NK-92 treated with Interleukin-12 subunit alpha and Interleukin-12 subunit beta, amount 100 ng/mL, for 24 hours (cell line): ENCODE results near the gene CRYL1.

Experiments used
- DNase-seq: peaks from one replicate; lab custom pipeline; 2025; lab: John Stamatoyannopoulos, UW

CRYL1 gene

DNA sequence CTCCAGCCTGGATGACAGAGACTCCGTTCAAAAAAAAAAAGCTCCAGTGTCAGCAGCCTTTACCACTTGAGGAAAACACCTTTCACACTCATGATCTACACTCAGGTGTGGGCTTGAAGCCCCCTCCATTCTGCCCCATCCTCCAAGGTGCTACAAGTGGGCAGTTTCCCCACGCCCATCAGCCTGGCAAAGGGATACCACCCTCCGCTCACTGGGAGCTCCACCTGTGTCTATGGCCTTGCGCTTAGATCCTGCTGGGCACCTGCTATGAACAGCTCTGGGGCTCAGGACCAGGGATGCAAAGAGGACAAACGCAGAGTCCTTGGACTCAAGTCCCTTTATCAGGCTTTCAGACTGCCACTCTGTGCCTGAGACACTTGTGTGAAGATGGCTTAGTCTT is 127.8 kb downstream of the CRYL1 start:
- no peak for DNase-seq

GRCh38 chr13:20395061-20395916 is 130.4 kb downstream of the CRYL1 start:
- DNase-seq, result no peak

GRCh38 chr13:20394506-20394905 is 131.2 kb downstream of the CRYL1 start:
- DNase-seq, result no peak

DNA sequence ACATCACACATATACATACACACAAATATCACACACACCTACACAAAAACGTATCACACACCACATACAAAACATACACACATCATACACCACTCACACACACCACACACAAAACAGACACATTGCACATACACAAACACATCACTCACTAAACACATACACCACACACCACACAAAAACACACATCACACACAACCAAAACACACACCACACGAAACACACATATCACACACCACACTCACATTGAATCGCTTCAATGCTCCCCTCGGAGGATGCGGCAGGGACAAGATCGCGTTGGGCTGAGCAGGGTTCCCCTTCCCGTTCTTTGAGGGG is 131.5 kb downstream of the CRYL1 start:
- no peak for DNase-seq

- DNase-seq, result no peak
Observed at GRCh38 chr13:20393273-20394168, 132.1 kb downstream of the CRYL1 start.

GRCh38 chr13:20392530-20392929 is 133.1 kb downstream of the CRYL1 start:
- no peak for DNase-seq

- no peak for DNase-seq
Observed at GRCh38 chr13:20391597-20392452, 133.8 kb downstream of the CRYL1 start.

DNA sequence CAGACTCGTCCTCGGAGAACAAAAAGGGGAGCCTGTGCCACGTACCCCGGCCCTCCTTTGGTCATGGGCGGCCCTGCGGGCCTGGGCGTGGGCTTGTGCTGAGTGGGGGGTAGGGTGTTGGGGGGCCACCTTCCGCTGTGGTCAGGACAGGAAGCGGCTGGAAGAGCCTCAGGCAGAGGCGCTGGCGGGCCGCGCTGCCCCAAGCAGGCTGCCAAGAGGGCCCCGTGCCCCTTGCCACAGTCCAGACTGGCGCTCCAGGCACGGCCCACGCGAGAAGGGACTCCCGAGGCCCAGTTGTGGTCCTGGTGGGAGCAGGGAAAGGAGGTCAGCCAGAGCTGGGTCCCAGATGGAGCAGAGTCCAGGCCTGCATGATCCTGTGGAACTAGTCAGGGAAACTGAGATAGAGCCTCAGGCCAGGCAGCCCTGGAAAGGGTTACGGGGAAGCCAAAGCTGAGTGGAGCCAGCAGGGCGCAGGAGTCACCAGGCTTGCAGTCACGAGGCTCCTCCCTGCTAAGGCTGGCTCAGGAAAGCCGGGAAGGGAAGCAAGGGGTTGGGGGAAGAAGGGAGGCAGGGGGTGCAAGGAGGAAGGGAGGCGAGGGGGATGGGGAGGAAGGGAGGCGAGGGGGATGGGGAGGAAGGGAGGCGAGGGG is 135.0 kb downstream of the CRYL1 start:
- DNase-seq, result no peak

GRCh38 chr13:20389696-20390525 is 135.7 kb downstream of the CRYL1 start:
- DNase-seq, result no peak

GRCh38 chr13:20388184-20388583 is 137.5 kb downstream of the CRYL1 start:
- DNase-seq, result no peak

GRCh38 chr13:20387441-20387971 is 138.2 kb downstream of the CRYL1 start:
- DNase-seq, result no peak

DNA sequence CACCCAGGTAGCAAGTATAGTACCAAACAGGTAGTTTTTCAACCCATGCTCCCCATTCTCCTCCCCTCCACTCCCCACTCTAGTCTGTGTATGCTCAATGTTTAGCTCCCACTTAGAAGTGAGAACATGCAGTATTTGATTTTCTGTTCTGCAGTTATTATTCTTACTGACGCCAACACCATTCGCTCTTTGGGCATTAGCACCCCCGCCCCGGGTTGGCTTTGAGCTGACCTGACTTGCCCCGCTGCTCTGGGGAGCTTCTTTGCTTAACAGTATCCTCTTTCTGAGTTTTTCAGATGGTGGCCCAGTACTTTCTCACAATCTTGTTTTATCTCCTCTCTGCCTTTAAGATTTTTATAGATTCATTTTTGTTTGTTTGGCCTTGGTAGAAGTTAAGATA is 138.7 kb downstream of the CRYL1 start:
- no peak for DNase-seq

GRCh38 chr13:20383058-20383457 is 142.6 kb downstream of the CRYL1 start:
- DNase-seq, result no peak

DNA sequence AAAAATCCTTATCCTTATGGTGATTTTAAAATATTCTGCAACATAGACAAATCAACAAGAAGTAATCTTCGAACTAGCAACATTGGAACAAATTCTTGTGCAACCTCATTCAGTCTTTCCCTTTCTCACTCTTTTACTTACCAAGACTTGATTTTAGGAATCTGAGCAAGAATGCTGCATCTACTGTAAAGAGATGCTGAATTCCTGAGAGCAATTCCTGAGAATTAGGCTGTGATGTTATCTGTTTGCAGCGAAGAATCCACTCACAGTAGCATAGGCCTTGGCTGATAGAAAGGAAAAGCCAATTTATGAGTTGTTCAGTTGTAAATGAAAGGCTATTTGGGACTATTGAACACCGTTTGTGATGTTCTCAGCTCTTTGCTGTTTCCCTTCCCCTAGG is 144.3 kb downstream of the CRYL1 start:
- no peak for DNase-seq

DNA sequence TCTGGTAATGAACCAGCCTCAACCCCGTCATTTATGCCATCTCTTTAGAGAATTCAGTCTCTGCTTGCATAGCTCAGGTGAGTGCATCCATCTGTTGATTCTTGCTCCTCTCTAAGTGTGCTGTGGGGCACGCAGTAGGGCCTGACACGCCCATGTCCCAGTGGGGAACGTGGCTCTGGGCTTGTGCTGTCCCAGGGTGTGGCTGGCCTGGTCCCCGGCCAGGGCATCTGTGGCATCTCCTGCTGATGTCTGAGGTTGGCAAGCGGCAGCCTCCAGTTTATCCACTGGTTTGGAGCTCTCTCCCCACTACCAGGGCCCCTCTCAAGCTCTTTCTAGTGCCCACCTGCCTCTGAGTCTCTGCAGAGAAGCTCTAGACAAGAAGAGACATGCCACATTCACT is 146.9 kb downstream of the CRYL1 start:
- DNase-seq, result no peak

GRCh38 chr13:20377720-20378119 is 147.9 kb downstream of the CRYL1 start:
- no peak for DNase-seq

DNA sequence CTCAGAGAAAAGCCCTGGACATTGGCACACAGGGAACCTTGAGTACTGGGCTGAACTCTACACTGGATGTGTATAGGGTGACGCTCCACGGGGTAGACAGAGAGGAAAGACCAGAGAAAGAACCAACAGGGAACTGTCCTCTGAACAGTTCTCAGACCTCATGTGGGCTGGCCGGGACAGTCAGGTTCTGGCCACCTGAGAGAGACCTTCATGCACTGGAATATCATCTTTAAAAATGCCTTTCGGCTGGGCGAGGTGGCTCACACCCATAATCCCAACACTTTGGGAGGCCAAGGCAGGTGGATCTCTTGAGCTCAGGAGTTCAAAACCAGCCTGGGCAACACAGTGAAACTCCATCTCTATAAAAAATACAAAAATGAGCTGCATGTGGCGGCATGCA is 149.8 kb downstream of the CRYL1 start:
- DNase-seq, result no peak

GRCh38 chr13:20373861-20374260 is 151.8 kb downstream of the CRYL1 start:
- DNase-seq, result no peak

GRCh38 chr13:20371825-20372224 is 153.8 kb downstream of the CRYL1 start:
- DNase-seq, result no peak

DNA sequence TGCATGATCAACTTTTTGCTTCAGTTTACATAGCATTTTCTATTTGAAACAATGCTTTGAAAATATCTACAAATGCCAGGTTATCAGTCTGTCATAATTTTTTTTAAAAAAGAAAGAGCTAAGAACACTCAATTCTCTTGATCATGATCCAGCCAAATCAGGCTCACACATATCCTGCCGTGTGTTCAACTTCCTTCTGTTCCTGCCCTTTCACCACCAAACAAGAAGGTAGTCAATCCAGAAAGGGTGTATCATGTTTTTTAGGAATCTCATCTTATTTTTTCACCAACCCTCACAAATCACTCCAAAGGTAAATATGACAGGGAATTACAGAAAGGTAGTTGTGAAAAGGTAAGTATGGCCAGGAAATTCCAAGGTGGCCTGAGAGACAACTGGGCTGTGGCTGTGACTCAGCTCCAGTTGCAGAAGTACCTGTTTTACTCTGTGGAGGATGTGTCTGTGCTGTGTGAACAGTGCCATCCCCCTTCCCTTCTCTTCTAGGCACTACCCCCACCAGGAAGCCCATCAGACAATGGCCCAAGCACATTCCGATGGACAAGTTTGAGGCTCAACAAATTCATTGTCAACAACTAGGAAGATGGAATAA is 154.7 kb downstream of the CRYL1 start:
- no peak for DNase-seq
